Neural crest cell (in vitro differentiated cells): ENCODE data around the gene PVR. TPM values are rescaled to one million over a fixed set of nuclear protein-coding genes. Genes with fewer than 3 reads are reported as not detected.

ENCODE experiments used
- DNase-seq: peaks from one replicate; pipeline ENCODE4 v3.0.0; 2021; ENCODE audit warnings: low read depth, mixed read lengths, low spot score
- H3K27ac Mint-ChIP-seq: one replicate; pipeline ENCODE4 v1.8.0; 2021; ENCODE audit warnings: mild to moderate bottlenecking, mixed read lengths; ENCODE audit not compliant: unreplicated experiment
- H3K27me3 Mint-ChIP-seq: 2 replicates; pipeline ENCODE4 v1.8.0; 2021; ENCODE audit warnings: low read depth, mild to moderate bottlenecking, mixed read lengths
- H3K36me3 Mint-ChIP-seq: 2 replicates; pipeline ENCODE4 v1.8.0; 2021; ENCODE audit warnings: low read depth, mild to moderate bottlenecking, mixed read lengths
- H3K4me1 Mint-ChIP-seq: 2 replicates; pipeline ENCODE4 v1.8.0; 2021; ENCODE audit warnings: mixed read lengths
- H3K4me3 Mint-ChIP-seq: one replicate; pipeline ENCODE4 v1.8.0; 2021; ENCODE audit warnings: mild to moderate bottlenecking, mixed read lengths
- H3K9me3 Mint-ChIP-seq: 2 replicates; pipeline ENCODE4 v1.8.0; 2021; ENCODE audit warnings: mixed read lengths
- CTCF ChIP-seq: fragments of 200-600 bp; sonication (generic); conservative IDR thresholded peaks from 2 replicates; pipeline ENCODE4 v1.5.0; 2021; ENCODE audit warnings: antibody characterized with exemption, mild to moderate bottlenecking
- total RNA-seq: library from RNA; stranded (reverse); gene quantifications from 2 replicates; pipeline ENCODE4 v1.2.1, GENCODE V29; 2021

The PVR gene
- total RNA-seq, 1 donor from 2014 or later, result 20.4 TPM

GRCh38 chr19:44700547-44700946 is 56.8 kb downstream of the PVR start:
- TF ChIP-seq CTCF, result no peak
- Mint-ChIP-seq H3K27ac (no peak overlapping the region), H3K9me3 (no peaks in the 10 kb centered on the region), H3K36me3 (no peaks in the 10 kb centered on the region), H3K4me3 (no peak overlapping the region), H3K27me3 (peaks cover 4% of the 10 kb centered on the region), H3K4me1 (no peaks in the 10 kb centered on the region)
- DNase-seq, result no peak

- peaks cover 4% of the 10 kb centered on the region for H3K27me3 Mint-ChIP-seq
- no peaks in the 10 kb centered on the region for H3K9me3 Mint-ChIP-seq
- H3K4me3 Mint-ChIP-seq, result no peak overlapping the region
- TF ChIP-seq CTCF, result no peak
- no peaks in the 10 kb centered on the region for H3K4me1 Mint-ChIP-seq
- DNase-seq, result no peak
- no peaks in the 10 kb centered on the region for H3K36me3 Mint-ChIP-seq
- no peak overlapping the region for H3K27ac Mint-ChIP-seq
Measured at GRCh38 chr19:44701228-44701627, 57.5 kb downstream of the PVR start.

DNA sequence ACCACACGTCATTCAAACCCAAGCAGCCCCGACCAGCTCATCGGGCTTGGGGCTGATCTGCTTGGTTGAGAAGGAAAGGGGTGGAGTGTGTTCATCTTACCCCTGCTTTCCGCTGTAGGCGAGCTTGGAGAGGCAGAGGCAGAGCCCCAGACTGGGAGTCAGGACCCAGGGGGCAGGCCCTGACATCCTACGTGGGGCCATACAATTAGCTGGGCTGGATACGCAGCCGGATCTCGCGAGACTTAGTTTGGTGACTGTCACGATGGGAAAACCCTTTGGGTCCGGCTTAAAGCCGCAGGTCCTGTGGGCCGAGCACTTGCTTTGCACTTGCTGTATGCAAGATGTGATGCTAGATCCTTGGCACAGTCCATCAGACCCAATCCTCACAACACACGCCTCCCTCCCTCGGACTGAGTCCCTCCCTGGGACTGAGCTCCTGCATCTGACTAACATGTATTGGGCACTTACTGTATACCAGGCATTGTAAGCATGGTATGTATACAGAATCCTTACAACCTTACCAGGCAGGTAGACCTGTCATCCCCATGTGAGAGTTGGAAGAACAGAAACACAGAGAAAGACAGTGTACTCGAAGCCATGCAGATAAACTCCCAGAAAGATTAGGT is 59.0 kb downstream of the PVR start:
- H3K9me3 Mint-ChIP-seq, result no peaks in the 10 kb centered on the region
- H3K36me3 Mint-ChIP-seq, result no peaks in the 10 kb centered on the region
- H3K4me3 Mint-ChIP-seq, result no peak overlapping the region
- no peaks in the 10 kb centered on the region for H3K4me1 Mint-ChIP-seq
- no peak for TF ChIP-seq CTCF
- no peak for DNase-seq
- H3K27me3 Mint-ChIP-seq, result no peaks in the 10 kb centered on the region
- H3K27ac Mint-ChIP-seq, result no peak overlapping the region

- H3K9me3 Mint-ChIP-seq, result no peaks in the 10 kb centered on the region
- no peak overlapping the region for H3K27ac Mint-ChIP-seq
Measured at GRCh38 chr19:44703336-44704078, 59.8 kb downstream of the PVR start.

GRCh38 chr19:44704982-44705381 is 61.3 kb downstream of the PVR start:
- Mint-ChIP-seq H3K27ac (no peak overlapping the region), H3K9me3 (no peaks in the 10 kb centered on the region)

More at GRCh38 chr19:44703336-44704078, 59.8 kb downstream of the PVR start:
- H3K36me3 Mint-ChIP-seq, result no peaks in the 10 kb centered on the region
- TF ChIP-seq CTCF, result no peak
- H3K4me3 Mint-ChIP-seq, result no peak overlapping the region
- DNase-seq, result no peak
- H3K27me3 Mint-ChIP-seq, result no peaks in the 10 kb centered on the region
- H3K4me1 Mint-ChIP-seq, result no peaks in the 10 kb centered on the region

More at GRCh38 chr19:44704982-44705381, 61.3 kb downstream of the PVR start:
- DNase-seq, result no peak
- Mint-ChIP-seq H3K4me3 (no peak overlapping the region), H3K36me3 (no peaks in the 10 kb centered on the region), H3K27me3 (no peaks in the 10 kb centered on the region), H3K4me1 (no peaks in the 10 kb centered on the region)
- TF ChIP-seq CTCF, result no peak
